ENCODE data around the gene SEC23B. TPM values are rescaled to one million over a fixed set of nuclear protein-coding genes. Genes with fewer than 3 reads are reported as not detected.
A peak's percentile ranks its signal among the peaks of the same experiment; 100 is the strongest.

Gene SEC23B
- total and polyA plus RNA-seq, 2 of the 13 experiments (the other 11 are each of a cell fraction or from before 2014, with no cell fraction given) = 114 to 120 TPM

DNA sequence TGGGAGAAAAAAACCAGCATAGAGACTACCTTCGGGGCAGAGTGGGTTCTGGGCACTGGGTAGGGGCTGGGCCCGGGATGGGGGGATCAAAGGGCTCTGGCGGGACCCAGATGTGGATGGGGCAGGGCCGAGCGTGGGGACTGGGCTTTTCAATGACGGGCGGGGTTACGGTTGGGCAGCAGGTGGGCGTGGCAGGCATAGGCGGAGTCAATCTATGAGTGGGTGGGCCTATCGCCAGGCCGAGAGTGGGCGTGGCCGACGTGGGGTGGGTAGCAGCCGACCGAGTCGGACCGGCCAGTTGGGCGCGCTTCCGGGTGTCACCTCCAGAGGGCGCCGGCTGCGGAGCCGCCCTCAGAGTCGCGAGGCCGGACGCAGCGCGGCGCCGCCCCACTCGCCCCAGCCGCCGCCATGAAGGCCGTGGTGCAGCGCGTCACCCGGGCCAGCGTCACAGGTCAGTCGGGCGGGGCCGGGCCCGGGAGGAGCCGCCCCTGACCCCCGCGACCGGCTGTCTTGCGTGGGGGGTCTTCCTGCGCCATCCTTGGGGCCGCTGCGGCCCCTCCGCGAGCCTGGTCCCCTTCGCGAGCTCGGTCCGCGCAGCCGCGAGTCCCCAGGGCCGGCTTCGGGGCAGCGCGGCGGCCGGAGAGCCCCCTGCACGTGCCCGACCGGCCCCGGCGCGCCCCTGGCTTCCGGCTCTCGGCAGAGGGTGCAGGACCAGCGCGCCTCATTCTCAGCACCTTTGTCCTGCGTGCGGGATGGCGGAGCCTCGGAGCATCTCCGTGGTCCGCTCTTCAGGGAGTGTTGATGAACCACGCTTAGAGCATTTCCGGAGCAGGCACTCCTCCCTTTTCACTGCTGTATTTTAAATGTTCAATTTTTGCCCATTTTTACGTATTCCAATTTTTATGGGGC lies 80.2 kb downstream of the SEC23B start, which contains the start of gene DTD1 (continued):
- TF ChIP-seq AKNA (CRISPR knock-in tag; IDR thresholded peaks at IDR 0.05; ENCODE audit: borderline replicate concordance) (no peak), PAX8 (CRISPR knock-in tag; IDR thresholded peaks at IDR 0.05; ENCODE audit: borderline replicate concordance) (no peak), SMARCE1 (IDR thresholded peaks at IDR 0.05; ENCODE audit: borderline replicate concordance) (no peak), ZNF883 (CRISPR knock-in tag; IDR thresholded peaks at IDR 0.05; ENCODE audit: not compliant biosample characterization) (no peak), CEBPG (CRISPR knock-in tag; IDR thresholded peaks at IDR 0.05) (0 out of 2 replicates have a peak, but pooled peaks have one; percentile 3), NCOA2 (CRISPR knock-in tag; IDR thresholded peaks at IDR 0.05) (no peak), ARID3A (IDR thresholded peaks at IDR 0.05; ENCODE audit: low read depth, low read length) (no peak), PRDM15 (CRISPR knock-in tag; IDR thresholded peaks at IDR 0.05) (peak; percentile 62; the same call in 1 of the 2 replicates), ZFP37 (CRISPR knock-in tag; IDR thresholded peaks at IDR 0.05; ENCODE audit: borderline replicate concordance) (no peak), IRF1 (CRISPR knock-in tag; IDR thresholded peaks at IDR 0.05; ENCODE audit: low read depth) (no peak), ZNF605 (CRISPR knock-in tag; IDR thresholded peaks at IDR 0.05) (0 out of 2 replicates have a peak, but pooled peaks have one; percentile 79), THYN1 (CRISPR knock-in tag; IDR thresholded peaks at IDR 0.05; ENCODE audit: borderline replicate concordance, low read depth) (0 out of 2 replicates have a peak, but pooled peaks have one; percentile 58)
- TF ChIP-seq, protein P1, sequence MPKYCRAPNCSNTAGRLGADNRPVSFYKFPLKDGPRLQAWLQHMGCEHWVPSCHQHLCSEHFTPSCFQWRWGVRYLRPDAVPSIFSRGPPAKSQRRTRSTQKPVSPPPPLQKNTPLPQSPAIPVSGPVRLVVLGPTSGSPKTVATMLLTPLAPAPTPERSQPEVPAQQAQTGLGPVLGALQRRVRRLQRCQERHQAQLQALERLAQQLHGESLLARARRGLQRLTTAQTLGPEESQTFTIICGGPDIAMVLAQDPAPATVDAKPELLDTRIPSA (CRISPR knock-in tag; IDR thresholded peaks at IDR 0.05; ENCODE audit: borderline replicate concordance) = no peak
- TF ChIP-seq, protein P2, sequence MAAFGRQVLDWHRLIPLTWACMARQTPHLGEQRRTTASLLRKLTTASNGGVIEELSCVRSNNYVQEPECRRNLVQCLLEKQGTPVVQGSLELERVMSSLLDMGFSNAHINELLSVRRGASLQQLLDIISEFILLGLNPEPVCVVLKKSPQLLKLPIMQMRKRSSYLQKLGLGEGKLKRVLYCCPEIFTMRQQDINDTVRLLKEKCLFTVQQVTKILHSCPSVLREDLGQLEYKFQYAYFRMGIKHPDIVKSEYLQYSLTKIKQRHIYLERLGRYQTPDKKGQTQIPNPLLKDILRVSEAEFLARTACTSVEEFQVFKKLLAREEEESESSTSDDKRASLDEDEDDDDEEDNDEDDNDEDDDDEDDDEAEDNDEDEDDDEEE (CRISPR knock-in tag; IDR thresholded peaks at IDR 0.05) = peak; percentile 71; the same call in 1 of the 2 replicates
